ENCODE measurements around the gene TP53INP2. TPM values are rescaled to one million over a fixed set of nuclear protein-coding genes. Genes with fewer than 3 reads are reported as not detected.
A peak's percentile ranks its signal among the peaks of the same experiment; 100 is the strongest.

Gene TP53INP2
- total and polyA plus RNA-seq, 2 of the 13 experiments (the other 11 are each of a cell fraction or from before 2014, with no cell fraction given) = 5.2 to 18.8 TPM

DNA sequence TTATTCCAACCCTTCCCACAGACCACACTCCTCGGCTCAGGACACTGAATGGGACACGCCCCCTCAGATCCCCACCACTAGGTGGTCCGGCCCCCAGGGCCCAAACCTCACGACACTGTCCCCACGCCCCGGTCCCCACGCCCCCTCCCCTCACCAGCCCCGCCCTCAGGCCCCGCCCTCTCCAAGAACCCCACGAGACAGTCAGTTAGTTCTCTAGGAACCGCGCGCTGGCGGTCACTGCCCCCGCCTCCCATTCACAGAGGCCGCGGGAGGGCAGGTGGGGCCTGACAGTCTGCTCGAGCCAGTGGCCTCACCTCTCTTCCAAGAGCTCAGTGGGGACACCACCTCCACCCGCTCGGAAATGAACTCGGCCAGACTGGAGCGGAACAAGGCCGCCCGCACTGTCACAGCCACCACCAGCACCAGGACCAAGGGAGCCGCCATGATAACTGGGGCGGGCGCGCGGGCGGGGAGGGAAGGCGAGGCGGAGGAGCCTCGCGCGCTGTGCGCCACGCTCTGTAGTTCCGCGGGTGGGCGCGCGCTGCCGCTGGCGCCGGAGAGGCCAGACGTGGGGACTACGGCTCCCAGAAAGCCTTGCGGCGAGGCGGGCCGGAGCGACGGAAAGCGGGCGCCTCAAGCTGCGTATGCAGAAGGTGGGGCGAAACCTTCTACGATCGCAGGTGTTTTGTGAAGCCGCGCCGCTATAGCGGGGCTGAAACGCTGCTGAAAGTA lies 27.3 kb upstream of the TP53INP2 start, which contains the start of gene PIGU (continued):
- TF ChIP-seq STAG1 (CRISPR knock-in tag; IDR thresholded peaks at IDR 0.05) = peak; percentile 51
- TF ChIP-seq, protein P1, sequence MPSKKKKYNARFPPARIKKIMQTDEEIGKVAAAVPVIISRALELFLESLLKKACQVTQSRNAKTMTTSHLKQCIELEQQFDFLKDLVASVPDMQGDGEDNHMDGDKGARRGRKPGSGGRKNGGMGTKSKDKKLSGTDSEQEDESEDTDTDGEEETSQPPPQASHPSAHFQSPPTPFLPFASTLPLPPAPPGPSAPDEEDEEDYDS (CRISPR knock-in tag; IDR thresholded peaks at IDR 0.05) = peak; percentile 92
- TF ChIP-seq, protein P2, sequence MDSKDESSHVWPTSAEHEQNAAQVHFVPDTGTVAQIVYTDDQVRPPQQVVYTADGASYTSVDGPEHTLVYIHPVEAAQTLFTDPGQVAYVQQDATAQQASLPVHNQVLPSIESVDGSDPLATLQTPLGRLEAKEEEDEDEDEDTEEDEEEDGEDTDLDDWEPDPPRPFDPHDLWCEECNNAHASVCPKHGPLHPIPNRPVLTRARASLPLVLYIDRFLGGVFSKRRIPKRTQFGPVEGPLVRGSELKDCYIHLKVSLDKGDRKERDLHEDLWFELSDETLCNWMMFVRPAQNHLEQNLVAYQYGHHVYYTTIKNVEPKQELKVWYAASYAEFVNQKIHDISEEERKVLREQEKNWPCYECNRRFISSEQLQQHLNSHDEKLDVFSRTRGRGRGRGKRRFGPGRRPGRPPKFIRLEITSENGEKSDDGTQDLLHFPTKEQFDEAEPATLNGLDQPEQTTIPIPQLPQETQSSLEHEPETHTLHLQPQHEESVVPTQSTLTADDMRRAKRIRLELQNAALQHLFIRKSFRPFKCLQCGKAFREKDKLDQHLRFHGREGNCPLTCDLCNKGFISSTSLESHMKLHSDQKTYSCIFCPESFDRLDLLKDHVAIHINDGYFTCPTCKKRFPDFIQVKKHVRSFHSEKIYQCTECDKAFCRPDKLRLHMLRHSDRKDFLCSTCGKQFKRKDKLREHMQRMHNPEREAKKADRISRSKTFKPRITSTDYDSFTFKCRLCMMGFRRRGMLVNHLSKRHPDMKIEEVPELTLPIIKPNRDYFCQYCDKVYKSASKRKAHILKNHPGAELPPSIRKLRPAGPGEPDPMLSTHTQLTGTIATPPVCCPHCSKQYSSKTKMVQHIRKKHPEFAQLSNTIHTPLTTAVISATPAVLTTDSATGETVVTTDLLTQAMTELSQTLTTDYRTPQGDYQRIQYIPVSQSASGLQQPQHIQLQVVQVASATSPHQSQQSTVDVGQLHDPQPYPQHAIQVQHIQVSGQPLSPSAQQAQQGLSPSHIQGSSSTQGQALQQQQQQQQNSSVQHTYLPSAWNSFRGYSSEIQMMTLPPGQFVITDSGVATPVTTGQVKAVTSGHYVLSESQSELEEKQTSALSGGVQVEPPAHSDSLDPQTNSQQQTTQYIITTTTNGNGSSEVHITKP (CRISPR knock-in tag; IDR thresholded peaks at IDR 0.05; ENCODE audit: low read depth) = peak; percentile 88
- peak; percentile 67 for TF ChIP-seq SOX13 (IDR thresholded peaks at IDR 0.05)
- peak in 1 of 2 experiments; percentile 70; a peak in 2 of 4 replicates for TF ChIP-seq SOX13 (CRISPR knock-in tag; conservative IDR thresholded peaks at IDR 0.05 in 1 of 2, IDR thresholded peaks at IDR 0.05 in 1 of 2)
- 0 out of 2 replicates have a peak, but pooled peaks have one; percentile 44 for TF ChIP-seq ZNF7 (CRISPR knock-in tag; IDR thresholded peaks at IDR 0.05)
- no peak for TF ChIP-seq TCF7 (IDR thresholded peaks at IDR 0.05; ENCODE audit: low read depth)
- TF ChIP-seq ZNF230 (CRISPR knock-in tag; IDR thresholded peaks at IDR 0.05) = no peak; the same call in 1 of the 2 replicates
- TF ChIP-seq CREM (IDR thresholded peaks at IDR 0.05) = peak; percentile 97
- peak; percentile 87 for TF ChIP-seq CREM (CRISPR knock-in tag; IDR thresholded peaks at IDR 0.05)
- TF ChIP-seq, protein P3, sequence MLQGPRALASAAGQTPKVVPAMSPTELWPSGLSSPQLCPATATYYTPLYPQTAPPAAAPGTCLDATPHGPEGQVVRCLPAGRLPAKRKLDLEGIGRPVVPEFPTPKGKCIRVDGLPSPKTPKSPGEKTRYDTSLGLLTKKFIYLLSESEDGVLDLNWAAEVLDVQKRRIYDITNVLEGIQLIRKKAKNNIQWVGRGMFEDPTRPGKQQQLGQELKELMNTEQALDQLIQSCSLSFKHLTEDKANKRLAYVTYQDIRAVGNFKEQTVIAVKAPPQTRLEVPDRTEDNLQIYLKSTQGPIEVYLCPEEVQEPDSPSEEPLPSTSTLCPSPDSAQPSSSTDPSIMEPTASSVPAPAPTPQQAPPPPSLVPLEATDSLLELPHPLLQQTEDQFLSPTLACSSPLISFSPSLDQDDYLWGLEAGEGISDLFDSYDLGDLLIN (CRISPR knock-in tag; IDR thresholded peaks at IDR 0.05; ENCODE audit: borderline replicate concordance) = peak; percentile 99
- peak; percentile 87 for TF ChIP-seq ZNF451 (CRISPR knock-in tag; IDR thresholded peaks at IDR 0.05)
- TF ChIP-seq MXD4 (CRISPR knock-in tag; IDR thresholded peaks at IDR 0.05) = peak; percentile 96
- TF ChIP-seq MYC (CRISPR knock-in tag; IDR thresholded peaks at IDR 0.05; ENCODE audit: borderline replicate concordance) = peak; percentile 99
- no peak for TF ChIP-seq TCF12 (IDR thresholded peaks at IDR 0.05)
- TF ChIP-seq TCF12 (CRISPR knock-in tag; IDR thresholded peaks at IDR 0.05) = peak; percentile 69
- TF ChIP-seq EED (CRISPR knock-in tag; IDR thresholded peaks at IDR 0.05) = peak; percentile 97
- TF ChIP-seq ZNF776 (CRISPR knock-in tag; IDR thresholded peaks at IDR 0.05) = peak; percentile 58; the same call in 1 of the 2 replicates
- TF ChIP-seq, protein P4, sequence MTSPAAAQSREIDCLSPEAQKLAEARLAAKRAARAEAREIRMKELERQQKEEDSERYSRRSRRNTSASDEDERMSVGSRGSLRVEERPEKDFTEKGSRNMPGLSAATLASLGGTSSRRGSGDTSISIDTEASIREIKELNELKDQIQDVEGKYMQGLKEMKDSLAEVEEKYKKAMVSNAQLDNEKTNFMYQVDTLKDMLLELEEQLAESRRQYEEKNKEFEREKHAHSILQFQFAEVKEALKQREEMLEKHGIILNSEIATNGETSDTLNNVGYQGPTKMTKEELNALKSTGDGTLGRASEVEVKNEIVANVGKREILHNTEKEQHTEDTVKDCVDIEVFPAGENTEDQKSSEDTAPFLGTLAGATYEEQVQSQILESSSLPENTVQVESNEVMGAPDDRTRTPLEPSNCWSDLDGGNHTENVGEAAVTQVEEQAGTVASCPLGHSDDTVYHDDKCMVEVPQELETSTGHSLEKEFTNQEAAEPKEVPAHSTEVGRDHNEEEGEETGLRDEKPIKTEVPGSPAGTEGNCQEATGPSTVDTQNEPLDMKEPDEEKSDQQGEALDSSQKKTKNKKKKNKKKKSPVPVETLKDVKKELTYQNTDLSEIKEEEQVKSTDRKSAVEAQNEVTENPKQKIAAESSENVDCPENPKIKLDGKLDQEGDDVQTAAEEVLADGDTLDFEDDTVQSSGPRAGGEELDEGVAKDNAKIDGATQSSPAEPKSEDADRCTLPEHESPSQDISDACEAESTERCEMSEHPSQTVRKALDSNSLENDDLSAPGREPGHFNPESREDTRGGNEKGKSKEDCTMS (CRISPR knock-in tag; conservative IDR thresholded peaks at IDR 0.05) = 0 out of 2 replicates have a peak, but pooled peaks have one; percentile 80
- TF ChIP-seq CBFB (CRISPR knock-in tag; IDR thresholded peaks at IDR 0.05) = peak; percentile 93
- TF ChIP-seq ZSCAN12 (CRISPR knock-in tag; IDR thresholded peaks at IDR 0.05) = no peak
- TF ChIP-seq CHD2 (IDR thresholded peaks at IDR 0.05; ENCODE audit: low read depth, low read length) = peak; percentile 64
- no peak for TF ChIP-seq ZNF101 (CRISPR knock-in tag; IDR thresholded peaks at IDR 0.05; ENCODE audit: borderline replicate concordance, low read depth)
